Panc1 (cell line): ENCODE data around the gene VANGL2.

Experiments
- POLR2AphosphoS5 ChIP-seq: IDR thresholded peaks from 2 replicates; pipeline ENCODE4 v1.6.1; 2012; ENCODE audit warnings: mild to moderate bottlenecking, low read depth, low read length, moderate library complexity
- TCF7L2 ChIP-seq: IDR thresholded peaks from 2 replicates; pipeline ENCODE4 v1.6.1; 2011; ENCODE audit warnings: mild to moderate bottlenecking, low read depth, low read length, inconsistent platforms
- TF ChIP-seq, protein P1 (sequence below): fragments of 450-650 bp; IDR thresholded peaks from 2 replicates; pipeline ENCODE4 v1.5.1; 2017; ENCODE audit warnings: mild to moderate bottlenecking

DNA sequence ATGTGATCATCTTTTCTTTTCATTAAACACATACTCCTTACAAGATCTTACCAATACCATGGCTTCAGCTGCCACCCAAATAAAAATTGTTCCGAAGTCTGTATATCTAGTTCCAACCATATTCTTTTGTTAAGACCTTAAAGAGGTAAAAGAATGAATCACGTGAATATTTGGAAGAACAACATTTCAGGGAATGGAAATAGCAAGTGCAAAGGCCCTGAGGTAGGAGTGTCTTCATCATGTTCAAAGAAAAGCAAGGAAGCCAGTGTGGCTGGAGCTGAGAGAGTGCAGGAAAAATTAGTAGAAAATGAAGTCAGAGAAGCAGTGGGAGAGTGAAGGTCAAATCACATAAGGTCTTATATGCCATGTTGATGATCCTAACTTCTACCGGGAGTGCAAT, 71.7 kb downstream of the VANGL2 start:
- TF ChIP-seq POLR2AphosphoS5 (no peak), TCF7L2 (no peak)
- TF ChIP-seq, protein P1, sequence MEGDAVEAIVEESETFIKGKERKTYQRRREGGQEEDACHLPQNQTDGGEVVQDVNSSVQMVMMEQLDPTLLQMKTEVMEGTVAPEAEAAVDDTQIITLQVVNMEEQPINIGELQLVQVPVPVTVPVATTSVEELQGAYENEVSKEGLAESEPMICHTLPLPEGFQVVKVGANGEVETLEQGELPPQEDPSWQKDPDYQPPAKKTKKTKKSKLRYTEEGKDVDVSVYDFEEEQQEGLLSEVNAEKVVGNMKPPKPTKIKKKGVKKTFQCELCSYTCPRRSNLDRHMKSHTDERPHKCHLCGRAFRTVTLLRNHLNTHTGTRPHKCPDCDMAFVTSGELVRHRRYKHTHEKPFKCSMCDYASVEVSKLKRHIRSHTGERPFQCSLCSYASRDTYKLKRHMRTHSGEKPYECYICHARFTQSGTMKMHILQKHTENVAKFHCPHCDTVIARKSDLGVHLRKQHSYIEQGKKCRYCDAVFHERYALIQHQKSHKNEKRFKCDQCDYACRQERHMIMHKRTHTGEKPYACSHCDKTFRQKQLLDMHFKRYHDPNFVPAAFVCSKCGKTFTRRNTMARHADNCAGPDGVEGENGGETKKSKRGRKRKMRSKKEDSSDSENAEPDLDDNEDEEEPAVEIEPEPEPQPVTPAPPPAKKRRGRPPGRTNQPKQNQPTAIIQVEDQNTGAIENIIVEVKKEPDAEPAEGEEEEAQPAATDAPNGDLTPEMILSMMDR: no peak
